ENCODE results near the gene IL1F10.

IL1F10 gene

GRCh38 chr2:113076954-113077669 lies 9.3 kb downstream of the IL1F10 start:
- no peaks in the 10 kb centered on the region for H3K36me3 ChIP-seq (ENCODE audit: control insufficient read depth, insufficient read depth, low read length)
- TF ChIP-seq CTCF (IDR thresholded peaks at IDR 0.05; ENCODE audit: insufficient read depth, low read length, poor library complexity, severe bottlenecking): no peak
- no peak for DNase-seq (ENCODE audit: extremely low read depth, insufficient read length)
- H3K27me3 ChIP-seq (replicated peaks; ENCODE audit: control insufficient read depth, insufficient read depth, low read length): no peaks in the 10 kb centered on the region
- no peak overlapping the region for H3K4me3 ChIP-seq (replicated peaks; ENCODE audit: low read depth, low read length)

- DNase-seq (ENCODE audit: extremely low read depth, insufficient read length): no peak
- no peak for TF ChIP-seq CTCF (IDR thresholded peaks at IDR 0.05; ENCODE audit: insufficient read depth, low read length, poor library complexity, severe bottlenecking)
- Histone ChIP-seq H3K36me3 (ENCODE audit: control insufficient read depth, insufficient read depth, low read length) (no peaks in the 10 kb centered on the region), H3K27me3 (replicated peaks; ENCODE audit: control insufficient read depth, insufficient read depth, low read length) (no peaks in the 10 kb centered on the region), H3K4me3 (replicated peaks; ENCODE audit: low read depth, low read length) (no peak overlapping the region)
Measured at GRCh38 chr2:113077921-113078320, 10.2 kb downstream of the IL1F10 start.

- Histone ChIP-seq H3K36me3 (ENCODE audit: control insufficient read depth, insufficient read depth, low read length) (no peaks in the 10 kb centered on the region), H3K27me3 (replicated peaks; ENCODE audit: control insufficient read depth, insufficient read depth, low read length) (no peaks in the 10 kb centered on the region), H3K4me3 (replicated peaks; ENCODE audit: low read depth, low read length) (no peak overlapping the region)
- no peak for DNase-seq (ENCODE audit: extremely low read depth, insufficient read length)
- no peak for TF ChIP-seq CTCF (IDR thresholded peaks at IDR 0.05; ENCODE audit: insufficient read depth, low read length, poor library complexity, severe bottlenecking)
Measured at GRCh38 chr2:113078350-113078839, 10.6 kb downstream of the IL1F10 start.

GRCh38 chr2:113079131-113079530 lies 11.4 kb downstream of the IL1F10 start:
- no peak for DNase-seq (ENCODE audit: extremely low read depth, insufficient read length)
- Histone ChIP-seq H3K36me3 (ENCODE audit: control insufficient read depth, insufficient read depth, low read length) (no peaks in the 10 kb centered on the region), H3K4me3 (replicated peaks; ENCODE audit: low read depth, low read length) (no peak overlapping the region), H3K27me3 (replicated peaks; ENCODE audit: control insufficient read depth, insufficient read depth, low read length) (no peaks in the 10 kb centered on the region)
- no peak for TF ChIP-seq CTCF (IDR thresholded peaks at IDR 0.05; ENCODE audit: insufficient read depth, low read length, poor library complexity, severe bottlenecking)

- no peaks in the 10 kb centered on the region for H3K27me3 ChIP-seq (replicated peaks; ENCODE audit: control insufficient read depth, insufficient read depth, low read length)
- no peak overlapping the region for H3K4me3 ChIP-seq (replicated peaks; ENCODE audit: low read depth, low read length)
- no peak for DNase-seq (ENCODE audit: extremely low read depth, insufficient read length)
- TF ChIP-seq CTCF (IDR thresholded peaks at IDR 0.05; ENCODE audit: insufficient read depth, low read length, poor library complexity, severe bottlenecking): peak; percentile 91
- no peaks in the 10 kb centered on the region for H3K36me3 ChIP-seq (ENCODE audit: control insufficient read depth, insufficient read depth, low read length)
Measured at GRCh38 chr2:113080134-113080533, 12.4 kb downstream of the IL1F10 start.
